Cortex of kidney (tissue), 1 donor: ENCODE data around the gene FBXW11.
A peak's percentile ranks its signal among the peaks of the same experiment; 100 is the strongest.
"Not testable (repeated sequence)": the region's sequence is repeated elsewhere in the genome, so short reads cannot be mapped to it uniquely, and the experiment has no call there.

Source experiments
- DNase-seq: peaks from one replicate; lab custom pipeline; 2025; lab: John Stamatoyannopoulos, UW

The FBXW11 gene

GRCh38 chr5:172006321-172007174, at the start of gene FBXW11:
TSS of gene FBXW11 (minus strand) at chr5:172006638. CDS start at chr5:172006502, 136 bp downstream.
- peak; percentile 63 for DNase-seq

- DNase-seq = no peak
These were observed 49.6 kb upstream of the FBXW11 start for GRCh38 chr5:172055996-172056395.

- no peak for DNase-seq
These were observed 49.0 kb upstream of the FBXW11 start for GRCh38 chr5:172055421-172055820.

GRCh38 chr5:172054611-172055153, 48.2 kb upstream of the FBXW11 start:
- DNase-seq = no peak

GRCh38 chr5:172052450-172053236, 46.2 kb upstream of the FBXW11 start:
- no peak for DNase-seq

GRCh38 chr5:172051643-172052339, 45.4 kb upstream of the FBXW11 start:
- no peak for DNase-seq

GRCh38 chr5:172050080-172050479, 43.6 kb upstream of the FBXW11 start:
- no peak for DNase-seq

GRCh38 chr5:172049226-172049796, 42.9 kb upstream of the FBXW11 start:
- DNase-seq = no peak

DNA sequence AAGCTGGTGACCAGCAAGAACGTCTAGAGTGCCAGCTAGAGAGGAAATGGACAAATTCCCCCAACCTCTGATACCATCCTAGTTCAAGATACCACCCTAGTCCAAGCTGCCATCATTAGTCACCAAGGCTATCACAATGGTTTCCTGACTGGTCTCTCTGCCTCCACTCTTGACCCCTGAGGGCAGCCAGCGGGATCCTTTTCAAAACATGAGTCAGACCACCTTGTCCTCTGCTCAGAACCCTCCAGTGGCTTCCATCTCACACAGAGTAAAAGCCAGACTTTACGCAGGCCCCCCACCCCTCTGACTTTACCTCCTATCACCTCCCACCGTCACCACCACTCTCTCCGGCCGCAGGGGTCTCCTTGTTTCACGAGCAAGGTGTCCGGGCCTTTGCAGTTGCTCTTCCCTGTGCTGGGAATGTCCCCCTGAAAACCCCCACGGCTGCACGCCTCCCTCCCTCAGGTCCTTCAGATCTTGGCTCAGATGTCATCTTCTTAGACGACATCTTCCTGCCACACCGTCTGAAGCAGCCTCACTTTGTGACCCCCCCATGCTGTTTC, 42.2 kb upstream of the FBXW11 start:
- DNase-seq = no peak

DNA sequence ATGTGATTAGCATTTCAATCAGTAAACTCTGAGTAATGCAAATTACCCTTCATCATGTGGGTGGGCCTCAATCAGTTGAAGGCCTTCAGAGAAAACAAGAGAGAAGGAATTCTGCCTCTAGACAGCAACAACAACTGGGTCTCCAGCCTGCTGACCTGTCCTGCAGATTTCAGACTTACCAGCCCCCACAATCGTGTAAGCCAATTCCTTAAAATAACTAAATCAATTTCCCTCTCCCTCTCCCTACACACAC, 41.7 kb upstream of the FBXW11 start:
- DNase-seq = no peak

DNA sequence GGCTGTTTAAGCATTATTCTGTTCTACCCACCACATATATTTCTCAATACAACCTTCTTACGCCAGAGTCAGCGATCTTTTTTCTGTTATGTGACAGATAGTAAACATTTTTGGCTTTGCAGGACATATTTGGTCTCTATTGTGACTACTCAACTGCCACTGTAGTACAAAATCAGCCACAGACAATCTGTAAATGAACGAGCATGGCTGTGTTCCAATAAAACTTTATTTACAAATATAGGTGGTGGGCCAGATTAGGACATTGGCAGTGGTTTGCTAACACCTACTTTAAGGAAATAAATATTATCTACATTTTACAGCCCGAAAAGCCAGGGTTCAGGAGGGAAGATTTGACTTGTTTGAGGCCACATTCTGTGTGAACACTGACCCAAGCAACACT, 40.2 kb upstream of the FBXW11 start:
- no peak for DNase-seq

- no peak for DNase-seq
These were observed 38.8 kb upstream of the FBXW11 start for GRCh38 chr5:172045315-172045632.

GRCh38 chr5:172044631-172045314, 38.3 kb upstream of the FBXW11 start:
- DNase-seq = no peak

- DNase-seq = no peak
These were observed 37.4 kb upstream of the FBXW11 start for GRCh38 chr5:172043865-172044264.

DNA sequence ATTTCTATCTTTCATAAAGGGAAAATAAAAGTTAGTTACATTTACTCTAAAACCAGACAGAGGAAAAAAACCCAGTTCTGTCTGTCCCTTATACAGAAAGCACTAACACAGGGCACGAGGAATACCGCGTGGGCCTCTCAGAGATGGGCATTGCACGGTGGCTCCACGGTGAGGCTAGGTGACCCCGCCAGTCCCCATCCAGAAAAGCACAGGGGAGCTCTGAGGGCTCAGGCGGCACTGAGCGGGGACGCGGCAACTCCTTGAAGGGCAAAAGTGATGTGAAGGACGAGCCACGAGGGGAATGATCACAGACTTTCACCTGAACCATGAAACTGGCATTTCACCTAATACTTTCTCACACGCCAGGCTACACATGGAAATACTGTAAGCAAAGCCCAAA, 35.7 kb upstream of the FBXW11 start:
- DNase-seq = no peak

- no peak for DNase-seq
These were observed 31.7 kb upstream of the FBXW11 start for GRCh38 chr5:172038167-172038566.

DNA sequence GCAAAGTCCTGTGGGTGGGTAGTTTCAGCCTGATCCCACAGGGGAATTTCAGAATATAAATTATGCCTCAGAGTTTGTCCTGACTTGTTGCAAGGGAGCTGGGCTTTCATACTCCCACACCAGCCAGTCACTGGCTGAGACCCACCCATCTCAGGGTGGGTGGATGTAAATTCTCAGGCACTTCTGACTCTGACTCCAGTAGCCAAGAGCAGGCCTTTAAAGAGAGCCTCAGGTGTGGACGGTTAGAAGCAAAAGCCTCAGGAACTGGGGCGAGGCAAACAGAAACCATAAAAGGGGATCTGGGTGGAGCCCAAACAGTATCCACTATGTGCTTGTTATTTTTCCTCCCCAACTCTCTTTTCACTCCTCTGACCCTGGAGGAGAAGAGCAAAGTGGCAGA, 28.6 kb upstream of the FBXW11 start:
- no peak for DNase-seq

DNA sequence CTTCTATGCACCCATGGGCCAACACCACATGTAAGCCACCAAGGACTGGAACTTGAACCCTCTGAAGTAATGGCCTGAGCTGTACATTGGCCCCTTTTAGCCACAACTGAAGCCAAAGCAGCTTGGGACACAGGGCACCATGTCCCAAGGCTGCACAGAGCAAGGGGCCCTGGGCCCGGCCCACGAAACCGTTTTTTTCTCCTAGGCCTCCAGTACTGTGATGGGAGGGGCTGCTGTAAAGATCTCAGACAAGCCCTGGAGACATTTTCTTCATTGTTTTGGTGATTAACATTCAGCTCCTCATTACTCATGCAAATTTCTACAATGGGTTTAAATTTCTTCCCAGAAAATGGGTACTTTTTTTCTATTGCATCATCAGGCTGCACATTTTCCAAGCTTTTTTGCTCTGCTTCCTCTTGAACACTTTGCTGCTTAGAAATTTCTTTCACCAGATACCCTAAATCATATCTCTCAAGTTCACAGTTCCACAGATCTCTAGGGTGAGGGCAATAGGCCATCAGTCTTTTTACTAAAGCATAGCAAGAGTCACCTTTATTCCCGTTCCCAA, 25.5 kb upstream of the FBXW11 start:
- DNase-seq = no peak

DNA sequence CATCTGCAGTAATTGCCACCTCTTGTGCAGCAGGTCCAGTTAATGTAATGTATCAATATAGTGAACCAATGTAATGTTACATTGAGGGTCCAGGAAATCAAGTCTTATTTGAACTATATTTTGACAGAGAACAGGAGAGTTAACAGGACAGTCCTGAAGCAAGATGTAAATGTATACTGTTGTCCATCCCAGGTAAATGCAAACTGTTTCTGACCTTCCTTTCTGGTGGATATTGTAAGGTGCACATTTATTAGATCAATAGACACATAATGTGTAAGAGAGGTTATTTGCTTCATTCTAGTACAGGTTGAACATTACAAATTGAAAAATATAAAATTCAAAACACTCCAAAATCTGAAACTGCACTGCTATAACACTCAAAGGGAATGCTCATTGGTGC, 23.4 kb upstream of the FBXW11 start:
- no peak for DNase-seq

DNA sequence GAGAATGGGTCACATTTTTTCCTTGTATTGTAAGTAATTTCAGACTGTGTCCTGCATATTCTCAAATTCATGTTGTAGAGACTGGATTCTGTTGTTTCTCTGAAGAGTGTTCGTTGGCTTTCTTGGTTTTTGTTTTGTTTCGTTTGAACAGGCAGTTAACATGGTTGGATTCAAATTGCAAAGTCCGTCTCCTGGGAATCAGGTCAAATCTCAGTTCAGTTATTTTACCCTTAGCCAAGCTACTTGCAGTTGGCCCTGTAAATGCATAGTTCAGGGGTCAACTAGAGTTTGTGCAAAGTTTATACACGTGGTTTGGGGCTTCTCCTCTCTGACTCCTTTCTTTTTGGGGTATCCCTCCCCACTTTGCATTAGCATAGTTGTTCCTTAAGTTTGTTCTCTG, 21.7 kb upstream of the FBXW11 start:
- no peak for DNase-seq

DNA sequence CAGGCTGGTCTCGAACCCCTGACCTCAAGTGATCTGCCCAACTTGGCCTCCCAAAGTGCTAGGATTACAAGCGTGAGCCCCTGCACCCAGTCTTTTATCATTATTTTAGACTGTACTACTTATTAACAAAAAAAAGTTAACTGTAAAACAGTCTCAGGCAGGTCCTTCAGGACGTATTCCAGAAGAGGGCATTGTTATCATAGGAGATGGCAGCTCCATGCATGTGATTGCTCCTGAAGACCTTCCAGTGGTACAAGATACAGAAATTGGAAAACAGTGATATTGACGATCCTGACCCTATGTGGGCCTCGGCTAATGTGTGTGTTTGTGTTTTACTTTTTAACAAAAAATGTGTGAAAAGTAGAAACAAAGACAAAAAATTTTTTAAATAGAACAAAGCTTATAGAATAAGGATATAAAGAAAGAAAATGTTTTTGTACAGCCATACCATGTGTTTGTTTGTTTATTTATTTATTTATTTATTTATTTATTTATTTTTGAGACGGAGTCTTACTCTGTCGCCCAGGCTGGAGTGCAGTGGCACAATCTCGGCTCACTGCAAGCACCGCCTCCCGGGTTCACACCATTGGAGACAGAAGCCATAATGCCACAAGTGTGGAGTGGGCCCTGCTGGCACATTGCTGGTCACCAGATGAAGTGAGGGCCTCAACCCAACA, 13.8 kb upstream of the FBXW11 start:
- DNase-seq = not testable (repeated sequence)
